ES-I3 (cell line): ENCODE data around the gene DGKG.

Experiments used
- H3K36me3 ChIP-seq: 2 replicates; pipeline ENCODE4 v1.6.1; 2013; ENCODE audit warnings: mild to moderate bottlenecking, low read length, control low read depth, moderate library complexity; ENCODE audit not compliant: insufficient read depth
- H3K4me1 ChIP-seq: 2 replicates; pipeline ENCODE4 v1.6.1; 2013; ENCODE audit warnings: mild to moderate bottlenecking, control low read depth, low read length; ENCODE audit not compliant: insufficient read depth
- H3K9ac ChIP-seq: 2 replicates; pipeline ENCODE4 v1.6.1; 2013; ENCODE audit warnings: low read depth, mild to moderate bottlenecking, low read length, moderate library complexity
- H3K9me3 ChIP-seq: 2 replicates; pipeline ENCODE4 v1.6.1; 2013; ENCODE audit warnings: mild to moderate bottlenecking, low read length, moderate library complexity; ENCODE audit not compliant: control insufficient read depth, insufficient read depth

The DGKG gene

GRCh38 chr3:186128158-186128557 lies 233.9 kb downstream of the DGKG start:
- H3K36me3 ChIP-seq = no peaks in the 10 kb centered on the region
- H3K9ac ChIP-seq = no peak overlapping the region
- H3K9me3 ChIP-seq = no peaks in the 10 kb centered on the region
- H3K4me1 ChIP-seq = peaks cover 10% of the 10 kb centered on the region

- H3K4me1 ChIP-seq = peaks cover 10% of the 10 kb centered on the region
- no peaks in the 10 kb centered on the region for H3K36me3 ChIP-seq
- no peaks in the 10 kb centered on the region for H3K9me3 ChIP-seq
- no peak overlapping the region for H3K9ac ChIP-seq
Measured at GRCh38 chr3:186127463-186127862, 234.6 kb downstream of the DGKG start.

DNA sequence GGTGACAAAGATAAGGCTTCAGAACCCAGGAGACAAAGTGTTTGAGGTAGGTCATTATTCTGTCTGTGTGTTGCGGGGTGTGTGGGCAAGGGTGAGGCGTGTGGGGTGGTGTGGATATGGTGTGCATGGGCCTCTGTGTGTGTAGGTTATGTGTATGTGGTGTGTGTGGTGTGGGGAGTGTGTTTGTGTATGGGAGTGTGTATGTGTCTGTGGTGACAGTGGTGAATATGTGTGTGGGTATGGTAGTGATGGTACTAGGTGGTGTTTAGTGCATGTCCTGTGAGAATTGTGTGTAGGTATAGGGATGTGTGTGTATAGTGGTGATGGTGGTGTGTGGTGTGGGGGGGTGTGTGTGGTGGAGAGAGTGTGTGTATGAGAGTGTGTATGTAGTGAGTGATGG lies 236.9 kb downstream of the DGKG start:
- Histone ChIP-seq H3K4me1 (peaks cover 13% of the 10 kb centered on the region), H3K9ac (no peak overlapping the region), H3K36me3 (no peaks in the 10 kb centered on the region), H3K9me3 (no peaks in the 10 kb centered on the region)

DNA sequence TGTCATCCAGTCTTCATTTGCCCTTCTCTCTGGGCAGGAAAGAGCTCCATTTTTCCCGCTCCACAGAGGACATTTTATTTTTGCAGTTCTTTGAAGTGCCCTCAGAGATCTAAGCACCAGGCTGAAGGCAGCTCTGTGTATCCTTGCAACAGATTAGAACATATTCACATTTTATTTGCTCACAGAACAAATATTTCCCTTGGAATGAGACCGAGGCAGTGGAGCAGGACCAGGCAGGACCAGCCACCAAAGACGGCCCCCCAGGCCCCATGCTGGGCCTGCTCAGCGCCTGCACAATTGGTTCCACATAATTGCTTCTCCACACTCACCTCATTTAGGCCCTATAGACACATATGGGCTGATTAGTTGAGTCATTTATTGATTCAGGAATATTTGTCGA lies 237.4 kb downstream of the DGKG start:
- H3K9ac ChIP-seq = no peak overlapping the region
- H3K9me3 ChIP-seq = no peaks in the 10 kb centered on the region
- no peaks in the 10 kb centered on the region for H3K36me3 ChIP-seq
- peaks cover 16% of the 10 kb centered on the region for H3K4me1 ChIP-seq

- no peaks in the 10 kb centered on the region for H3K36me3 ChIP-seq
- no peak overlapping the region for H3K9ac ChIP-seq
- peaks cover 16% of the 10 kb centered on the region for H3K4me1 ChIP-seq
- H3K9me3 ChIP-seq = no peaks in the 10 kb centered on the region
Measured at GRCh38 chr3:186123012-186123411, 239.0 kb downstream of the DGKG start.

DNA sequence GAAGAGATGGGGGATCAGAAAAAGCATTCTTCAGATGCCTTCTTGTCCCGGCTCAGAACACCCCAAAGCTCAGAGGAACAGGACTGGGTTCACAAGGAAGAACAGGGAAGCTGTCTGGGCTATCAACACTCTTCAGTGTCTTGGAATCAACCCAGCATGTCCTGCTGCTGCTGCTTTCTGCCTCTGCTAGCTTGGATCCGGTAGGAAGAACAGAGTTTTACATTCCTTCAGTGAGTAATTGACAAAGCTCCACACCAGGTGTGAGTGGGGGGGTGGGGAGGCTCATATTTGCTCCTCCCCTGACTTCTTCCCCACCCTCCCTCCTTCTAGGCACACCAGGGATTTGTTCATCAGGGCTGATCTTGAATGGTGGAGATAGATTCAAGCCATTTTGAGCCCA lies 240.1 kb downstream of the DGKG start:
- peaks cover 12% of the 10 kb centered on the region for H3K4me1 ChIP-seq
- H3K9me3 ChIP-seq = no peaks in the 10 kb centered on the region
- H3K36me3 ChIP-seq = no peaks in the 10 kb centered on the region
- H3K9ac ChIP-seq = no peak overlapping the region

GRCh38 chr3:186121278-186121677 lies 240.8 kb downstream of the DGKG start:
- H3K9me3 ChIP-seq = no peaks in the 10 kb centered on the region
- H3K9ac ChIP-seq = no peak overlapping the region

GRCh38 chr3:186119499-186119898 lies 242.5 kb downstream of the DGKG start:
- Histone ChIP-seq H3K36me3 (no peaks in the 10 kb centered on the region), H3K9ac (no peak overlapping the region), H3K9me3 (no peaks in the 10 kb centered on the region), H3K4me1 (peaks cover 12% of the 10 kb centered on the region)

More at GRCh38 chr3:186121278-186121677, 240.8 kb downstream of the DGKG start:
- Histone ChIP-seq H3K4me1 (peaks cover 12% of the 10 kb centered on the region), H3K36me3 (no peaks in the 10 kb centered on the region)

- Histone ChIP-seq H3K36me3 (no peaks in the 10 kb centered on the region), H3K4me1 (peaks cover 11% of the 10 kb centered on the region), H3K9me3 (no peaks in the 10 kb centered on the region)
Measured at GRCh38 chr3:186118692-186119091, 243.3 kb downstream of the DGKG start.

GRCh38 chr3:186117521-186118134 lies 244.4 kb downstream of the DGKG start:
- no peaks in the 10 kb centered on the region for H3K36me3 ChIP-seq
- no peaks in the 10 kb centered on the region for H3K9me3 ChIP-seq
- H3K9ac ChIP-seq = no peak overlapping the region
- peaks cover 6% of the 10 kb centered on the region for H3K4me1 ChIP-seq

More at GRCh38 chr3:186118692-186119091, 243.3 kb downstream of the DGKG start:
- no peak overlapping the region for H3K9ac ChIP-seq

DNA sequence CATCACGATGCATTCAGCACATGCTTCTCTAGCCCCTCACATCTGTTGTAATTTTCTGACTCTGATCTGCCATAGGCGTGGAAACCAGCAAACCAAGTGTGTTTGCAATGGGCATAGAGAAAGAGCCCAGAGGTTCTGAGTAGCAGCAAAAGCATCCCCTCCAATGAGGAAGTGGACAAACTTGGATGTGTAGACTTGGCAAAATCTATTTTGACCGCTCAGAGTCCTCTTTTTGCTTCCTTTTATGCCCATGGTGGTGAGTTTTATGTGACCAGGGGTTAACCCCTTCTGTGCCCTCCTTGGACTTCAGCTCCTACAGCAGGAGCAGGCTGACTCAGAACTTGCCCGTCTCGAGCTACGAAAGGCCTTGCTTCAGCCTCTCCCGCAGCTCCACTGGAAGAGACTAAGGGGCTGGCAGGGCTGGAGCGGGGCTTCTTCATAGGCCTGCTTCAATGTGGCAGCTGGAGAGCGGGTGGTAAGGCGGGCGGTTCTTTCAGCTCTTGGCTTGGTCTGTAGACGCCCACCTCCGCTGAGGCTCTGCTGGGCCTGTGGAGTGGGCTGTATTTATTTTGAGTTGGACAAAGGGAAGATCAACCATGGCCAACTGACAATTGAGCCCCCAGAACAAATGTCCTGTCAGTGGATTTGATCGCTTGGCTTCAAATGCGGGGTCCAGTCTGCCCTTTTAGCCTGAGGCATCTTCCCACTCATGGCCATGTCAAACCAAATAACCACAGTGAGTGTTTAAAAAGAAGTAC lies 246.6 kb downstream of the DGKG start:
- H3K9ac ChIP-seq = no peak overlapping the region
- H3K4me1 ChIP-seq = peaks cover 7% of the 10 kb centered on the region
- H3K9me3 ChIP-seq = no peaks in the 10 kb centered on the region
- H3K36me3 ChIP-seq = no peaks in the 10 kb centered on the region

DNA sequence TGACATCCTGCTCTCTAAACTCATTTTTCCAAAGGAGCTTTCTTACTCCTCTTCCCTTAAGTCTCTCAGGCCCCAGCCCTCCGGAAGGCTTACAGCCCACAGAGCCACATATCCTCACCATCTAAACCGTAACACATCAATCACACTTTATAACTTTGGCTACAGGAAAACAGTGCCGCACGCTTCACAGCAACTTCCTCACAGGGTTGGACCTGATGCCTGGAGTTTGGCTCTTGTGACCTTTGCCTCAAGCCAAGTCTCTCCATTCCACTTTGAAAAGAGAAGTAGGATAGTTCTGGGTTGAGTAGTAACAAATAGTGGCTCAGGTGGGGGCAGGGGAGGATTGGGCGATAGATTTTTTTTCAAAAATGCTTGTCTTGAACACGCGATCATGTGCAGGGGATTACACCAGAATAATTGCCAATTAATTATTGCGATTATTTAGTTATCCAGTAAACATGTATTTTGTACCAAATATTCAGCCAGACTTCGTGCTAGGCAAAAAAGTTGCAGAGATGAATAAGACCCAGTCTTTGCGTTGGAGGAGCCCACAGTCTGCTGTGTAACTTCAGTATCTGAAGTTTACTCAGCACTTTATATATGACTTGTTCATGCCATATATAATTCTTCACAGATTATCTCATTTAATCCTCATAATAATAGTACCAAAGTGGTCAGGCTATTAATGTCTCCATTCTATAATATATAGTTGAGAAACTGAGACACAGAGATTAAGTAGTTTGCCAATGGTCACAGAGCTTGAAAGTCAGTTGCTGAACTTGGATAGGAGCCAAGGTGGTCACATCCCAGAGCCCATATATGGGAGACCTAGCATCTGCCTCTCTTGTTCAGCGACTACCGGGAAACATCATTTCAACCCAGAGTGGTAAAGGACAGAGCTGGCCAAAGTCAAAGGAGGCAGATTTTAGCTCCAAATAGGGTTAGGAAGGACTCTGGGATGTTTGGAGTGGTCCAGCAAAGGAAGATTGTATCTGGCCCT lies 250.8 kb downstream of the DGKG start:
- H3K36me3 ChIP-seq = no peaks in the 10 kb centered on the region
- peaks cover 6% of the 10 kb centered on the region; the same call in 1 of the 2 replicates for H3K4me1 ChIP-seq
- H3K9me3 ChIP-seq = no peaks in the 10 kb centered on the region
- H3K9ac ChIP-seq = no peak overlapping the region

DNA sequence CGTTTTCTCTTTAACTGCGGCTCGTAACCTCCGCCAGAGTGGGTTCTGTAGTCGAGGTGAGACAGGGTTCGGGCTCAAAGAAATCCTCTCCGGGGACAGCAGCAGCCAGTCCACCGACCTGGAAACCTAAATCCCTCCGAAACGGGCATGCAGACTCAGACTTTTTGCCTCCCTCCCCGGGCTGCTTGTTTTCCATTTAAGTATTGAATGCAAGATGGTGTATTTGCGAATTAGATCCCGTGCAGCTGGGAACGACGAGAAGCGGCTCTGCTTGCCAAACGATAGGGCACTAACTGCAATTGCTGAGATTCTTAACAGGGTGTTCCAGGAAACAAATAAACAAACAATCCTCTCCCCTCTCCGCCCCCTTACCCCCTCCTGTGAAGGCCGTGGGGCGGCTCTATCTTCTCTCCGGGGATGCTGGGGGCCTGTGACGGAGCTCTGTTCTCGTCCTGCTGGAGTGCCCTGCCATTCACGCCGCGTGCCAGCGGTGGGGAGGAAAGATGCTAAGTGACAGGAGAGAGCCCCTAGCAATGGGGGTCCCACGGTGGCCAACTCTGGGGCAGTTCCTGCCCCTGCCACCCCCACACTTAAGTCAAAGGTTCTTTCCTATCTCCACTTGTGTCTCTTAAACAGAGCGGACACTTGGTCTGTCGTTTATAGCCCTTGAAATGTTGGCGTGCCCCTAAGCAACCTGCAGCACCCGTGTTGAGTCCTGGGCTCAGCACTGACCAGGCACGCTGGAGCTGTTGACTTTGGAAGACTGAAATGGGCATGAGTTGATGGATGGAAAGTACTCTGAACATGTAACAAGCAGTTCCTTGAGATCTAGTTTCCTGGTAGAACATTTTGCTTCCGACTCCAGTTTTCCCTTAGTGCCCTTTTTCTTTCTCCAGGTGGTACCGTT lies 251.9 kb downstream of the DGKG start:
- no peaks in the 10 kb centered on the region for H3K9me3 ChIP-seq
- H3K4me1 ChIP-seq = peaks cover 14% of the 10 kb centered on the region
- H3K9ac ChIP-seq = peak overlapping the region; percentile 66; the same call in 1 of the 2 replicates
- no peaks in the 10 kb centered on the region for H3K36me3 ChIP-seq
